ENCODE measurements around the gene NRXN3. TPM values are rescaled to one million over a fixed set of nuclear protein-coding genes. Genes with fewer than 3 reads are reported as not detected.

NRXN3 gene
- polyA plus RNA-seq, 4 donors = 6.4 to 7.2 (median 7.0) TPM

GRCh38 chr14:78764240-78764639 is 594.1 kb downstream of the NRXN3 start:
- no peak for DNase-seq (ENCODE audit: low read depth in 4 of 4, low spot score in 3 of 4)

DNA sequence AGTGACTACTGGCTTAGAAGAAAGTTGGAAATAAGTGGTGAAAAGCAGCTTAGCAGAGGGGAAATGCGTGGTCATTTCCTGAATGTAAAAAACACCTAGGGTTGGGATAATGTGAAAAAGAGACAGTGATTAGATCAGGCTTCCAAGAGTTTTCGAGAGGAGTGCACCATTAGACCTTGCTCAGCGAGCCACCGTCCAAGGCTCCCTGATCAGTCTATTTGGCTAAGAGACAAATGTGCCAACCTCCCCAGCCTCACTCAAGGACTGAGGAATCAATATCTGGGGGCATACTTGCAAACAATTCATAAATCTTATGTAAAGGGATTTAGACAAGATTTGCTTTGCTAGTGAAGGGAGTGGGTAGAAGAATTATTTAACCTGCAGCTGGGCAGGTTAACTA is 594.5 kb downstream of the NRXN3 start:
- DNase-seq (ENCODE audit: low read depth in 4 of 4, low spot score in 3 of 4) = no peak

GRCh38 chr14:78767436-78767835 is 597.3 kb downstream of the NRXN3 start:
- DNase-seq (ENCODE audit: low read depth in 4 of 4, low spot score in 3 of 4) = no peak

GRCh38 chr14:78782551-78782950 is 612.4 kb downstream of the NRXN3 start:
- DNase-seq (ENCODE audit: low read depth in 4 of 4, low spot score in 3 of 4) = no peak

DNA sequence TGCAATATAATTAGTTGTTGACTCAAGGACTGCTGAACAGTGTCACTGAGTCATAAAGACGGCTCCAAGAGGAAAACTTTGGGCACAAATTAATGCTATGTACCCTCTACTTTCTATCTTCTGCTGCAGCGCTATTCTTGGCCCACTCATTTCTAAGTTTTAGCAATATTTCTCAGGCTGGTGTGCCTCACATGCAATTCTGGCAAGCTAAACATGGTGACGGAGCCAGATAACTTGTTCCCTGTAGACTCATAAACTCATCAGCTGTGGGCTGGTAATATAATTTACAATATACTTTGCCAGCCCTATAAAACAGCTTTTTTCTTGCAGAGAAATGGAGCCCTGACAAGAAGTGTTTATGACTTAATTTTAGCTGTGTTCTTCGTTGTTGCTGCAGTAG is 615.1 kb downstream of the NRXN3 start:
- DNase-seq (ENCODE audit: low read depth in 4 of 4, low spot score in 3 of 4) = no peak

GRCh38 chr14:78788467-78789360 is 618.5 kb downstream of the NRXN3 start:
- DNase-seq (ENCODE audit: low read depth in 4 of 4, low spot score in 3 of 4) = no peak

- no peak for DNase-seq (ENCODE audit: low read depth in 4 of 4, low spot score in 3 of 4)
Measured at GRCh38 chr14:78790271-78790670, 620.1 kb downstream of the NRXN3 start.

DNA sequence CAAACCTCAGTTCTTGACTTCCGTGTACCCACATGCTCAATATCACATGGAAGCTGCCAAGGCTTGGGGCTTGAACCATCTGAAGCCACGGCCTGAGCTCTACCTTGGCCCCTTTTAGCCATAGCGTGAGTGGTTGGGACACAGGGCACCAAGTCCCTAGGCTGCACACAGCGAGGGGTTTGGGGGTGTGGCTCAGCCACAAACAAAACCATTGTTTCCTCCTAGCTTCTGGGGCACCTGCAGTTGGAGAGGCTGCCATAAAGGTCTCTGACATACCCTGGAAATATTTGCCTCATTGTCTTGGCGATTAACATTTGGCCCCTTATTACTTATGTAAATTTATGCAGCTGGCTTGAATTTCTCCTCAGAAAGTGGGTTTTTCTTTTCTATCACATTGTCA is 628.6 kb downstream of the NRXN3 start:
- DNase-seq (ENCODE audit: low read depth in 4 of 4, low spot score in 3 of 4) = no peak

DNA sequence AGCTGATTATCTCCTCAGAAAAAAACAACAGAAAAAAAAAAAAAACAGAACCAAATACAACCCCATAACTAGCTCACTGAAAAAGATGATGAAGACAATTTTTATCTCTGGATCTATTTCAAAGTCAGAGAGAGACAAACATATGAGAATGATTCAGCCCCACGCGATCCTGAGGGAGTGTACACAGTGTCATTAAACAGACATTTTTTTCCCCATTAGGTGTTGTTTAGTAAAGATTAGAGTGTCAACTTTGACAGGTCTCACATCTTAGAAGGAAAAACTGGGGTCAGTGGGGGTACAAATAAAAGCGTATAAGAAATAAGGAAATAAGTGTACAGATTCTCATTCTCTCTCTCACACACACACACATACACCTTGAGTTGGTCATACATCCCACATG is 635.4 kb downstream of the NRXN3 start:
- DNase-seq (ENCODE audit: low read depth in 4 of 4, low spot score in 3 of 4) = no peak

GRCh38 chr14:78823035-78823434 is 652.9 kb downstream of the NRXN3 start:
- DNase-seq (ENCODE audit: low read depth in 4 of 4, low spot score in 3 of 4) = no peak

DNA sequence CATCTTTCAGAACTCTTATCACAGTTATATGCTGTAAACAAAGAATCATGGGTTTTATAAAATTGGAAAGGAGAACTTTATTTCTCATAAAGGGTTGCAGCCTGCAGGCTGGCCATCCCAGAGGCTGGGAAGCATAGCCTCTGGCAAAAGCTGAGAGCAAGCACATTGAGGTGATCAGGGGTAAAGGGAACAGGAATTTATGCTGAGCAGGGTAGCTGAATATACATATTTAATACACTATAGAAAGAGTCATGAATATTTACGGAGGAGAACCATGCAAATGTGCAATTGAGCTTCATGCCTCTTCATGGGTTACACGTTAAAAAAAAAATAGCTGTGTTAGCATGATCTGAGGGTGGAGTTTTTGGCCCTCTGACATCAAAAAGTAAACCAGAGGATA is 653.3 kb downstream of the NRXN3 start:
- DNase-seq (ENCODE audit: low read depth in 4 of 4, low spot score in 3 of 4) = no peak

GRCh38 chr14:78829274-78829673 is 659.1 kb downstream of the NRXN3 start:
- no peak for DNase-seq (ENCODE audit: low read depth in 4 of 4, low spot score in 3 of 4)

GRCh38 chr14:78834766-78835451 is 664.7 kb downstream of the NRXN3 start:
- DNase-seq (ENCODE audit: low read depth in 4 of 4, low spot score in 3 of 4) = no peak

DNA sequence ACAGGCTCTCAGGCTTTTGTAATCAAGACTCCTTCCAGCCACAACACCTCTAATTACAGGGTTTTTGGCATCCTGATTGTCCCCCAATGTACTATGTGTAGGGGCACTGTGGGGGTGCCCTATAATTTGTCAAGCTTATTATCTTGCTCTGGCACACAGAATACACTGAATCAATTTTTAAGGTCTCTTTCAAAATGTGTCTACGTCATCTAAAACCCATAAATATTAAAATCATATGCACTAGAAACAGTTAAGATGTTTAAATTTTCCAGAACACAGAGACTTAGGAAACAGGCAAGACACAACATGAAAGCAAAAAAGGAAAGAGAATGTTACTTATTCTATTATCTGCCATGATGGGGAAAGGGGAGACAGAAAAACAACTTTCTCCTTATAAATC is 665.7 kb downstream of the NRXN3 start:
- no peak for DNase-seq (ENCODE audit: low read depth in 4 of 4, low spot score in 3 of 4)

GRCh38 chr14:78836777-78837176 is 666.6 kb downstream of the NRXN3 start:
- DNase-seq (ENCODE audit: low read depth in 4 of 4, low spot score in 3 of 4) = peak; percentile 5 to 39 (median 26)

DNA sequence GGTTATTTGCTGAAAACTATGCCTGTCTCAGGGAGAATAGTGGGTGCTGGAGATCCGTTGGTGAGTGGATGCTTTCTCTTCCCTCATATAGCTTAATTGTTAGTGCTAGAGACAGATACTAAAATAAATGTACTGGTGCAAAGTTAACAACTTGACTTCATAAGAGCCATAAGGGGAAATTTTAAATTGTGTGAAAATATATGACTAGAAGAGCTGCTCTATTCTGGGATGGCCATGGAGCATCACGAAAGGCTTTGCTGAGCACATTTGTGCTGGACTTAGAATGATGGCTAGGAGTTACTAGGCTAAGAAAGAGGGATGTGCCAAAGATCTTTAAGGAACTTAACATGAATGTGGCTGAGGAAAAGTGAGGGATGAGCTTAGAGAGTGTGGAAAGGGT is 668.8 kb downstream of the NRXN3 start:
- no peak for DNase-seq (ENCODE audit: low read depth in 4 of 4, low spot score in 3 of 4)

DNA sequence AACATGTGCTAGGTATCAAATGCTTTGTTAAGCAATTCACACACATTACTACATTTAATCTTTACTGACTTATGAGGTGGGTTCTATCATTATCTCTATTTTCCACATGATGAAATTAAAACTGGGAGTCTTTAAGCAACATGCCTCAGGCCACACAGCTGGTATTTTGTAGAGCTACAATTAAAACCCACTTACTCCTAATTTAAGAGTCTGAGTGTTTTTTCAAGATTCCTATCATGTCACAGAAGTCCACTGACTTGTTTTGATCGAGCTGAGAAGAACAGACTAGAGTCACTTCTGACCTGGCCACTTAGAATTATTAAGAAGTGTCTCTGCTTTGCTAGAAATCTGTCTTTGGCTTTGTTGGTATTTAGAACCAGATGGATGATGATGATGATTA is 670.7 kb downstream of the NRXN3 start:
- no peak for DNase-seq (ENCODE audit: low read depth in 4 of 4, low spot score in 3 of 4)

DNA sequence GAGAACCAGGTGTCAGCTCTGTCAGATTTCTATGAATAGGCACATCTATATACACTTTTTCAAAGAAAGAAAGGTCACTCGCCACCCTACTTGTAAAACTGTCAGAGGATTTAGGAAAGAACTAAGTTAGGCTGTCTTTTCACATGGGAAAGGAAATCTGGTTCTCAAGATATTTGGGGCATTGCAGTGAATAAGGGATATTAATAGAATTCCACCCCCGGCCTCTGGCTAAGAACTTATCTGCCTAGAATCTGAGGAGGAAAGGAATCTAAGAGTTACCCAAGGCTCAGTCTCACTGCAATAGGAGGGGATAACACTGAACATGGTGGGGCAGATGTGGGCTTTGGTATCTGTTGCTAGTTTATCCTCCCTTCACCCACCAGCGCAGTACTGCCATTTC is 677.6 kb downstream of the NRXN3 start:
- DNase-seq (ENCODE audit: low read depth in 4 of 4, low spot score in 3 of 4) = no peak

DNA sequence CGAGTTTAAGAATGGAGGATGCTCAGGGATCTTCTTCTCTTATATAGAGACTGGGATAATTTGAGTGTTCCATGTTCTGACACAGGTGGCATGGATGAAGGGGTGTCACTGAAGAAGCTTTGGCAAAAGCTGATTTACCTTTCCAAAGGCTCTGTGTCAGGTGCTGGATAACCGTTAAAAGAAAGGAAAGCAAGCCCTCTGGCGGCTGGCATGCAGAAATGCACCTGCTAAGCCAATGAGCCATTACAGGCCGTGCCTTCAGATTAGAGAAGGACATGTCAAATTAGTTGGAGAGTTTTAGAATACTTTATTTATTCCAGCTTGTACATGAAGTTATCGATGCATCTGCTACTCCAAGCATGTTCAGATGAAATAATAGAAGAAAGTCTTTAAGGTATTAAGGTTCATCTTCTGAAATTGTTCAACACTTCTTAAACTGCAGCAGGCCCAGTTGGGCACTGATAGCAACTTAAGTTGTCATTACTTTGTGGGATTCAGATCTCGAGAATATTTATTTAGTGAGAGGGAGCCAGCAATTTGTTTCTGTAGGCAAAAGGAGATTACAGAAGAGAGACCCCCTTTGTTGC is 678.2 kb downstream of the NRXN3 start:
- peak in 1 of 4 donors; percentile 22 for DNase-seq (ENCODE audit: low read depth in 4 of 4, low spot score in 3 of 4)

DNA sequence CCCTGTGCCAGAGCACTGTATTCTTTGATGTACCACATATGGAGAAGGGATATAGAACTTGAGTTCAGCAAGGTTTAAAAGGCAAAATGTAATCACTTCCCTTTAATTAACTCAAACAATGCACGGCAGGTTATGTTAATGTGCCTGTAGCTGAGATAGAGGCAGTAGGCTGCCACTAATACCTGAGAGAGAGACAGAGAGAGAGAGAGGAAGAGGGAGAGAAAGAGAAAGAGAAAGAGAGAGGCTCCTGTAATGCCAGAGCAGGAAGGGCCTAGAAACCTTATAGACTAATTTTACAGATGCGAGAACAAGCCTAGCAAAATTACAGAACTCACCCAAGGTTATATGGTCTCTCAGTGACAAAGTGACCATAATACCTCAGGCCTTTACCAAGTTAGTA is 679.8 kb downstream of the NRXN3 start:
- no peak for DNase-seq (ENCODE audit: low read depth in 4 of 4, low spot score in 3 of 4)

GRCh38 chr14:78851189-78851588 is 681.0 kb downstream of the NRXN3 start:
- no peak for DNase-seq (ENCODE audit: low read depth in 4 of 4, low spot score in 3 of 4)

DNA sequence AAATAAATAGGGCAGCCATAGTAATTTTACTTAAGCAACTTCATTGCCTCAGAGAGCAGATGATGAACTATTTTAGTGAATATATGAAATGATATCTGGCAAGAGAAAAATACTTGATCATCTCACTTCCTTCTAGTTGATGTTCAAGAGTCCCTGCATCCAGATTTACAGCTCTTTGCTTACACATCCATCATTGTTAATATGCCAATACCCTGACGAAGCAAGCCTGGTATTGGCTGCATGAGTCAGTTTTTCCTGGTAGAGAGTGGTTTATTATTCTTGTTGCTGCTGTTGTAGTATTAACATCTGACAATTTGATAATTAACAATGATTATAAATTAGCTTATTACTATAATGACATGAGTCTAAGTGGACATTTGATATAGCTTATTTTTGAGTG is 681.9 kb downstream of the NRXN3 start:
- no peak for DNase-seq (ENCODE audit: low read depth in 4 of 4, low spot score in 3 of 4)

All from left renal pelvis (tissue), 4 donors.